CD8-positive, alpha-beta memory T cell (primary cell): ENCODE data around the gene ATF7. TPM values are rescaled to one million over a fixed set of nuclear protein-coding genes. Genes with fewer than 3 reads are reported as not detected.
"Not testable (repeated sequence)": the region's sequence is repeated elsewhere in the genome, so short reads cannot be mapped to it uniquely, and the experiment has no call there.

Experiments
- CTCF ChIA-PET: fragments of 350-600 bp; sonication (Branson Sonifier 250); formaldehyde crosslinking; loops from one replicate; lab custom pipeline; 2021; ENCODE audit warnings: antibody characterized with exemption; lab: Charles Lee
- POLR2A ChIA-PET: fragments of 350-600 bp; sonication (Branson Sonifier 250); formaldehyde crosslinking; loops from one replicate; lab custom pipeline; 2021; ENCODE audit warnings: antibody characterized with exemption; lab: Charles Lee
- DNase-seq, 5 donors: peaks; one replicate each; pipeline versions ENCODE4 v3.0.0 to v3.0.0-alpha.2; 2020 to 2022; ENCODE audit warnings: mixed read lengths in 1 of 5
- H3K27ac ChIP-seq: one replicate; pipeline ENCODE4 v1.7.0; 2013; ENCODE audit warnings: low read depth, mild to moderate bottlenecking, low read length, moderate library complexity
- H3K27me3 ChIP-seq: 2 replicates; pipeline ENCODE4 v1.7.0; 2013; ENCODE audit warnings: low read length, mild to moderate bottlenecking; ENCODE audit not compliant: insufficient read depth, poor library complexity, severe bottlenecking
- H3K36me3 ChIP-seq: 2 replicates; pipeline ENCODE4 v1.7.0; 2013; ENCODE audit warnings: mild to moderate bottlenecking, low read length, moderate library complexity; ENCODE audit not compliant: insufficient read depth
- H3K4me1 ChIP-seq: 2 replicates; pipeline ENCODE4 v1.7.0; 2013; ENCODE audit warnings: mild to moderate bottlenecking, low read length, moderate library complexity; ENCODE audit not compliant: insufficient read depth
- H3K4me3 ChIP-seq: 2 replicates; pipeline ENCODE4 v1.7.0; 2013; ENCODE audit warnings: mild to moderate bottlenecking, low read length
- H3K9me3 ChIP-seq: 2 replicates; pipeline ENCODE4 v1.7.0; 2013; ENCODE audit warnings: mild to moderate bottlenecking, low read length
- H3K27ac Mint-ChIP-seq, 8 donors: one replicate each; pipeline ENCODE4 v1.8.0; 2020 to 2021; ENCODE audit warnings: mixed read lengths in 8 of 8, mild to moderate bottlenecking in 6 of 8, inconsistent platforms in 3 of 8, moderate library complexity in 3 of 8
- H3K27me3 Mint-ChIP-seq, 2 donors: one replicate each; pipeline ENCODE4 v1.8.0; 2020 to 2021; ENCODE audit warnings: mixed read lengths in 2 of 2, mild to moderate bottlenecking in 1 of 2, moderate library complexity in 1 of 2
- H3K36me3 Mint-ChIP-seq, 3 donors: one replicate each; pipeline ENCODE4 v1.8.0; 2020 to 2021; ENCODE audit warnings: mixed read lengths in 3 of 3, inconsistent platforms in 1 of 3, mild to moderate bottlenecking in 1 of 3
- H3K4me1 Mint-ChIP-seq, 3 donors: one replicate each; pipeline ENCODE4 v1.8.0; 2020 to 2021; ENCODE audit warnings: mixed read lengths in 3 of 3, inconsistent platforms in 1 of 3, mild to moderate bottlenecking in 1 of 3
- H3K4me3 Mint-ChIP-seq, 7 donors: one replicate each; pipeline ENCODE4 v1.8.0; 2020 to 2021; ENCODE audit warnings: mixed read lengths in 7 of 7, mild to moderate bottlenecking in 6 of 7, moderate library complexity in 4 of 7, inconsistent platforms in 2 of 7
- H3K9me3 Mint-ChIP-seq, 5 donors: one replicate each; pipeline ENCODE4 v1.8.0; 2020 to 2022; ENCODE audit warnings: mixed read lengths in 5 of 5, mild to moderate bottlenecking in 3 of 5, moderate library complexity in 2 of 5, inconsistent platforms in 1 of 5
- polyA plus RNA-seq: library from polyadenylated mRNA; unstranded; fragments of 300-500 nt; fragmentation: Illumina TruSeq; gene quantifications from one replicate; pipeline ENCODE4 v1.2.3, GENCODE V29; 2021
- total RNA-seq, 2 experiments: library from RNA; stranded (reverse); gene quantifications; one replicate each; pipeline ENCODE4 v1.2.3, GENCODE V29; 2021

ATF7 gene
- total and polyA plus RNA-seq, 3 experiments from 2014 or later, result 13.4 to 28.1 (median 27.6) TPM

GRCh38 chr12:53550595-53550994 lies 75.6 kb downstream of the ATF7 start:
- H3K36me3 ChIP-seq, result no peaks in the 10 kb centered on the region
- Mint-ChIP-seq H3K27me3 (no peaks in the 10 kb centered on the region), H3K36me3 (peaks cover 0 to 41% (median 2%) of the 10 kb centered on the region in 3 donors), H3K27ac (peak overlapping the region in 1 of 8 donors; percentile 38), H3K4me1 (peaks cover 3 to 13% (median 5%) of the 10 kb centered on the region in 3 donors), H3K4me3 (no peak overlapping the region), H3K9me3 (no peaks in the 10 kb centered on the region)
- H3K4me1 ChIP-seq, result peaks cover 10% of the 10 kb centered on the region
- no peak for DNase-seq
- H3K27me3 ChIP-seq, result no peaks in the 10 kb centered on the region
- no peak overlapping the region for H3K27ac ChIP-seq
- no peaks in the 10 kb centered on the region for H3K9me3 ChIP-seq
- POLR2A ChIA-PET, result no interaction called here
- CTCF ChIA-PET, result no interaction called here
- no peak overlapping the region for H3K4me3 ChIP-seq

GRCh38 chr12:53550131-53550530 lies 76.1 kb downstream of the ATF7 start:
- CTCF ChIA-PET, H3K27ac ChIP-seq, H3K4me1 ChIP-seq, H3K4me3 ChIP-seq, H3K9me3 Mint-ChIP-seq, H3K36me3 ChIP-seq, H3K27me3 Mint-ChIP-seq, H3K27me3 ChIP-seq, DNase-seq, H3K27ac Mint-ChIP-seq, H3K4me3 Mint-ChIP-seq, H3K9me3 ChIP-seq: not testable (repeated sequence)
- Mint-ChIP-seq H3K36me3 (peaks cover 0 to 43% (median 2%) of the 10 kb centered on the region in 3 donors), H3K4me1 (peaks cover 3 to 13% (median 5%) of the 10 kb centered on the region in 3 donors)
- POLR2A ChIA-PET, result interaction anchor here (0.7 kb wide), 1 partner anchor 58 kb away, joined by 3 read pairs; no protein-coding TSS in a partner anchor

- DNase-seq, H3K4me3 ChIP-seq, POLR2A ChIA-PET, H3K27ac ChIP-seq, H3K27me3 Mint-ChIP-seq, H3K9me3 Mint-ChIP-seq, H3K9me3 ChIP-seq, H3K36me3 ChIP-seq, H3K4me3 Mint-ChIP-seq, H3K27me3 ChIP-seq: not testable (repeated sequence)
- CTCF ChIA-PET, result interaction anchor here (1.1 to 1.2 kb wide), 2 partner anchors 32 to 128 kb away, joined by 3 to 4 read pairs; partner anchors contain the start of gene ATP5MC2
- peaks cover 18% of the 10 kb centered on the region for H3K4me1 ChIP-seq
- peaks cover 0 to 53% (median 2%) of the 10 kb centered on the region in 3 donors for H3K36me3 Mint-ChIP-seq
- H3K27ac Mint-ChIP-seq, result peak overlapping the region in 1 of 8 donors; percentile 54
- peaks cover 6 to 23% (median 14%) of the 10 kb centered on the region in 3 donors for H3K4me1 Mint-ChIP-seq
Observed at GRCh38 chr12:53548354-53548753, 77.8 kb downstream of the ATF7 start.

- POLR2A ChIA-PET, result interaction anchor here (0.6 kb wide), 1 partner anchor 27 kb away, joined by 4 read pairs; no protein-coding TSS in a partner anchor
- peak overlapping the region in 7 of 8 donors; percentile 64 to 86 (median 72) for H3K27ac Mint-ChIP-seq
Observed at GRCh38 chr12:53543539-53543938, 82.6 kb downstream of the ATF7 start.

GRCh38 chr12:53539526-53539925 lies 86.7 kb downstream of the ATF7 start:
- ChIA-PET POLR2A (no interaction called here), CTCF (no interaction called here)
- peaks cover 0 to 71% (median 18%) of the 10 kb centered on the region in 3 donors for H3K36me3 Mint-ChIP-seq
- no peak for DNase-seq
- Histone ChIP-seq H3K36me3 (peaks cover 14% of the 10 kb centered on the region), H3K27me3 (no peaks in the 10 kb centered on the region), H3K9me3 (no peaks in the 10 kb centered on the region), H3K4me3 (no peak overlapping the region), H3K4me1 (peaks cover 8% of the 10 kb centered on the region), H3K27ac (no peak overlapping the region)
- no peak overlapping the region for H3K4me3 Mint-ChIP-seq
- no peaks in the 10 kb centered on the region for H3K9me3 Mint-ChIP-seq
- H3K4me1 Mint-ChIP-seq, result peaks cover 4 to 12% (median 10%) of the 10 kb centered on the region in 3 donors
- no peak overlapping the region for H3K27ac Mint-ChIP-seq
- H3K27me3 Mint-ChIP-seq, result no peaks in the 10 kb centered on the region

More at GRCh38 chr12:53543539-53543938, 82.6 kb downstream of the ATF7 start:
- H3K4me1 Mint-ChIP-seq, result peaks cover 4 to 12% (median 10%) of the 10 kb centered on the region in 3 donors
- Histone ChIP-seq H3K27me3 (no peaks in the 10 kb centered on the region), H3K9me3 (no peaks in the 10 kb centered on the region), H3K27ac (no peak overlapping the region), H3K4me3 (no peak overlapping the region), H3K4me1 (peaks cover 8% of the 10 kb centered on the region), H3K36me3 (peaks cover 4% of the 10 kb centered on the region)
- no peaks in the 10 kb centered on the region for H3K27me3 Mint-ChIP-seq
- H3K36me3 Mint-ChIP-seq, result peaks cover 0 to 51% (median 6%) of the 10 kb centered on the region in 3 donors
- CTCF ChIA-PET, result interaction anchor here (0.7 to 2.1 kb wide), 7 partner anchors 8 to 203 kb away, joined by 3 to 11 read pairs (median 4); partner anchors contain the start of gene ATP5MC2
- no peak overlapping the region for H3K4me3 Mint-ChIP-seq
- no peaks in the 10 kb centered on the region for H3K9me3 Mint-ChIP-seq
- DNase-seq, result peak in 3 of 5 donors; percentile 18 to 53 (median 49)

GRCh38 chr12:53538209-53538689 lies 87.9 kb downstream of the ATF7 start:
- Histone ChIP-seq H3K27ac (no peak overlapping the region), H3K4me1 (no peaks in the 10 kb centered on the region), H3K4me3 (no peak overlapping the region), H3K36me3 (peaks cover 21% of the 10 kb centered on the region), H3K9me3 (no peaks in the 10 kb centered on the region), H3K27me3 (no peaks in the 10 kb centered on the region)
- H3K27me3 Mint-ChIP-seq, result no peaks in the 10 kb centered on the region
- no peaks in the 10 kb centered on the region for H3K9me3 Mint-ChIP-seq
- no peak overlapping the region for H3K4me3 Mint-ChIP-seq
- ChIA-PET POLR2A (no interaction called here), CTCF (no interaction called here)
- peaks cover 0 to 73% (median 26%) of the 10 kb centered on the region in 3 donors for H3K36me3 Mint-ChIP-seq
- DNase-seq, result no peak
- H3K4me1 Mint-ChIP-seq, result peaks cover 0 to under 1% (median 0%) of the 10 kb centered on the region in 3 donors
- H3K27ac Mint-ChIP-seq, result peak overlapping the region in 4 of 8 donors; percentile 12 to 46 (median 24)

- Mint-ChIP-seq H3K36me3 (peaks cover 8 to 78% (median 30%) of the 10 kb centered on the region in 3 donors), H3K27ac (no peak overlapping the region), H3K27me3 (no peaks in the 10 kb centered on the region), H3K4me3 (no peak overlapping the region), H3K4me1 (no peaks in the 10 kb centered on the region), H3K9me3 (no peaks in the 10 kb centered on the region)
- CTCF ChIA-PET, result no interaction called here
- H3K9me3 ChIP-seq, result no peaks in the 10 kb centered on the region
- POLR2A ChIA-PET, result no interaction called here
- no peaks in the 10 kb centered on the region for H3K4me1 ChIP-seq
- no peak overlapping the region for H3K4me3 ChIP-seq
- DNase-seq, result no peak
- H3K36me3 ChIP-seq, result peaks cover 28% of the 10 kb centered on the region
- no peak overlapping the region for H3K27ac ChIP-seq
- H3K27me3 ChIP-seq, result no peaks in the 10 kb centered on the region
Observed at GRCh38 chr12:53536962-53537361, 89.2 kb downstream of the ATF7 start.

GRCh38 chr12:53533471-53533870 lies 92.7 kb downstream of the ATF7 start:
- peaks cover 8 to 77% (median 38%) of the 10 kb centered on the region in 3 donors for H3K36me3 Mint-ChIP-seq

More at GRCh38 chr12:53533471-53533870, 92.7 kb downstream of the ATF7 start:
- DNase-seq, result no peak
- H3K27ac ChIP-seq, result no peak overlapping the region
- H3K27me3 Mint-ChIP-seq, result peaks cover 0 to 2% of the 10 kb centered on the region in 2 donors
- H3K4me1 Mint-ChIP-seq, result no peaks in the 10 kb centered on the region
- H3K27me3 ChIP-seq, result no peaks in the 10 kb centered on the region
- H3K4me3 ChIP-seq, result no peak overlapping the region
- H3K36me3 ChIP-seq, result peaks cover 35% of the 10 kb centered on the region
- no peaks in the 10 kb centered on the region for H3K4me1 ChIP-seq
- H3K9me3 ChIP-seq, result no peaks in the 10 kb centered on the region
- CTCF ChIA-PET, result no interaction called here
- H3K4me3 Mint-ChIP-seq, result no peak overlapping the region
- H3K9me3 Mint-ChIP-seq, result no peaks in the 10 kb centered on the region
- POLR2A ChIA-PET, result no interaction called here
- H3K27ac Mint-ChIP-seq, result peak overlapping the region in 1 of 8 donors; percentile 15
